ENCODE data around the gene CERCAM.

CERCAM gene

GRCh38 chr9:128459011-128459410, 38.4 kb downstream of the CERCAM start:
- no peaks in the 10 kb centered on the region for H3K27me3 ChIP-seq (ENCODE audit: insufficient read depth, low read length, poor library complexity)
- H4K5ac ChIP-seq (ENCODE audit: low read length), result no peak overlapping the region
- DNase-seq, result no peak
- no peak overlapping the region for H4K8ac ChIP-seq (ENCODE audit: low read depth, low read length)
- H3K9ac ChIP-seq (ENCODE audit: low read length), result no peak overlapping the region
- no peak overlapping the region for H3K18ac ChIP-seq (ENCODE audit: low read length)
- no peak overlapping the region for H2BK15ac ChIP-seq (replicated peaks; ENCODE audit: low read depth)
- WGBS (ENCODE audit: extremely low coverage, insufficient coverage, low lambda C conversion rate), result no CpG with 5 or more reads among the region's 3 CpGs
- no peak overlapping the region for H3K4ac ChIP-seq (ENCODE audit: low read depth, low read length)
- H3K36me3 ChIP-seq (ENCODE audit: control insufficient read depth, insufficient read depth, low read length), result peaks cover 8% of the 10 kb centered on the region
- H3K4me3 ChIP-seq (ENCODE audit: low read length), result no peak overlapping the region
- no peak overlapping the region for H2BK120ac ChIP-seq (ENCODE audit: low read depth, low read length)
- no peak overlapping the region for H2AK5ac ChIP-seq (ENCODE audit: low read length)
- H3K79me2 ChIP-seq (ENCODE audit: control insufficient read depth, insufficient read depth, low read length), result no peaks in the 10 kb centered on the region
- H2BK5ac ChIP-seq (ENCODE audit: low read length), result no peak overlapping the region
- H3K27ac ChIP-seq (ENCODE audit: low read depth, low read length), result no peak overlapping the region
- peaks cover 5% of the 10 kb centered on the region for H3K79me1 ChIP-seq (ENCODE audit: low read length)
- peaks cover 5% of the 10 kb centered on the region for H3K4me1 ChIP-seq (ENCODE audit: control insufficient read depth, low read depth, low read length)
- H3K23ac ChIP-seq (ENCODE audit: low read length), result no peak overlapping the region
- H3K56ac ChIP-seq (ENCODE audit: low read length), result no peak overlapping the region
- no peak overlapping the region for H3K4me2 ChIP-seq (ENCODE audit: low read length)

GRCh38 chr9:128469070-128469469, 48.4 kb downstream of the CERCAM start:
- Histone ChIP-seq H3K27me3 (ENCODE audit: insufficient read depth, low read length, poor library complexity) (no peaks in the 10 kb centered on the region), H3K79me1 (ENCODE audit: low read length) (no peaks in the 10 kb centered on the region), H4K8ac (ENCODE audit: low read depth, low read length) (no peak overlapping the region), H4K5ac (ENCODE audit: low read length) (no peak overlapping the region), H2AK5ac (ENCODE audit: low read length) (no peak overlapping the region), H2BK15ac (replicated peaks; ENCODE audit: low read depth) (no peak overlapping the region), H3K4ac (ENCODE audit: low read depth, low read length) (no peak overlapping the region), H3K18ac (ENCODE audit: low read length) (no peak overlapping the region), H3K36me3 (ENCODE audit: control insufficient read depth, insufficient read depth, low read length) (no peaks in the 10 kb centered on the region), H2BK5ac (ENCODE audit: low read length) (no peak overlapping the region), H3K79me2 (ENCODE audit: control insufficient read depth, insufficient read depth, low read length) (no peaks in the 10 kb centered on the region), H3K23ac (ENCODE audit: low read length) (no peak overlapping the region), H3K9ac (ENCODE audit: low read length) (no peak overlapping the region), H3K56ac (ENCODE audit: low read length) (no peak overlapping the region), H3K27ac (ENCODE audit: low read depth, low read length) (no peak overlapping the region), H3K4me2 (ENCODE audit: low read length) (no peak overlapping the region), H2BK120ac (ENCODE audit: low read depth, low read length) (no peak overlapping the region), H3K4me3 (ENCODE audit: low read length) (no peak overlapping the region), H3K4me1 (ENCODE audit: control insufficient read depth, low read depth, low read length) (no peaks in the 10 kb centered on the region)
- no CpG with 5 or more reads among the region's 7 CpGs for WGBS (ENCODE audit: extremely low coverage, insufficient coverage, low lambda C conversion rate)
- no peak for DNase-seq

- no peak for DNase-seq
Measured at GRCh38 chr9:128470560-128470959, 49.9 kb downstream of the CERCAM start.

GRCh38 chr9:128473104-128473503, 52.4 kb downstream of the CERCAM start:
- Histone ChIP-seq H2BK15ac (replicated peaks; ENCODE audit: low read depth) (no peak overlapping the region), H3K4me2 (ENCODE audit: low read length) (no peak overlapping the region), H3K79me1 (ENCODE audit: low read length) (no peaks in the 10 kb centered on the region), H2BK120ac (ENCODE audit: low read depth, low read length) (no peak overlapping the region), H3K79me2 (ENCODE audit: control insufficient read depth, insufficient read depth, low read length) (no peaks in the 10 kb centered on the region), H3K18ac (ENCODE audit: low read length) (no peak overlapping the region), H2AK5ac (ENCODE audit: low read length) (no peak overlapping the region), H4K5ac (ENCODE audit: low read length) (no peak overlapping the region), H3K9ac (ENCODE audit: low read length) (no peak overlapping the region), H3K27ac (ENCODE audit: low read depth, low read length) (no peak overlapping the region), H4K8ac (ENCODE audit: low read depth, low read length) (no peak overlapping the region), H3K4me3 (ENCODE audit: low read length) (no peak overlapping the region), H3K27me3 (ENCODE audit: insufficient read depth, low read length, poor library complexity) (no peaks in the 10 kb centered on the region), H3K56ac (ENCODE audit: low read length) (no peak overlapping the region), H2BK5ac (ENCODE audit: low read length) (no peak overlapping the region), H3K36me3 (ENCODE audit: control insufficient read depth, insufficient read depth, low read length) (no peaks in the 10 kb centered on the region), H3K4ac (ENCODE audit: low read depth, low read length) (no peak overlapping the region), H3K4me1 (ENCODE audit: control insufficient read depth, low read depth, low read length) (no peaks in the 10 kb centered on the region), H3K23ac (ENCODE audit: low read length) (no peak overlapping the region)
- no CpG with 5 or more reads among the region's 5 CpGs for WGBS (ENCODE audit: extremely low coverage, insufficient coverage, low lambda C conversion rate)
- no peak for DNase-seq

More at GRCh38 chr9:128470560-128470959, 49.9 kb downstream of the CERCAM start:
- Histone ChIP-seq H3K79me1 (ENCODE audit: low read length) (no peaks in the 10 kb centered on the region), H3K4me1 (ENCODE audit: control insufficient read depth, low read depth, low read length) (no peaks in the 10 kb centered on the region), H3K27ac (ENCODE audit: low read depth, low read length) (no peak overlapping the region), H2BK120ac (ENCODE audit: low read depth, low read length) (no peak overlapping the region), H3K79me2 (ENCODE audit: control insufficient read depth, insufficient read depth, low read length) (no peaks in the 10 kb centered on the region), H3K23ac (ENCODE audit: low read length) (no peak overlapping the region), H3K9ac (ENCODE audit: low read length) (no peak overlapping the region), H4K8ac (ENCODE audit: low read depth, low read length) (no peak overlapping the region), H3K56ac (ENCODE audit: low read length) (no peak overlapping the region), H3K4me2 (ENCODE audit: low read length) (no peak overlapping the region), H3K27me3 (ENCODE audit: insufficient read depth, low read length, poor library complexity) (no peaks in the 10 kb centered on the region), H3K4ac (ENCODE audit: low read depth, low read length) (no peak overlapping the region), H2AK5ac (ENCODE audit: low read length) (no peak overlapping the region), H4K5ac (ENCODE audit: low read length) (no peak overlapping the region), H2BK5ac (ENCODE audit: low read length) (no peak overlapping the region), H3K4me3 (ENCODE audit: low read length) (no peak overlapping the region), H3K36me3 (ENCODE audit: control insufficient read depth, insufficient read depth, low read length) (no peaks in the 10 kb centered on the region), H3K18ac (ENCODE audit: low read length) (no peak overlapping the region), H2BK15ac (replicated peaks; ENCODE audit: low read depth) (no peak overlapping the region)
- WGBS (ENCODE audit: extremely low coverage, insufficient coverage, low lambda C conversion rate), result no CpG with 5 or more reads among the region's 5 CpGs

GRCh38 chr9:128475867-128476266, 55.2 kb downstream of the CERCAM start:
- Histone ChIP-seq H2BK15ac (replicated peaks; ENCODE audit: low read depth) (no peak overlapping the region), H3K4me2 (ENCODE audit: low read length) (no peak overlapping the region), H3K18ac (ENCODE audit: low read length) (no peak overlapping the region), H3K79me1 (ENCODE audit: low read length) (no peaks in the 10 kb centered on the region), H2AK5ac (ENCODE audit: low read length) (no peak overlapping the region), H2BK5ac (ENCODE audit: low read length) (no peak overlapping the region), H3K56ac (ENCODE audit: low read length) (no peak overlapping the region), H3K79me2 (ENCODE audit: control insufficient read depth, insufficient read depth, low read length) (no peaks in the 10 kb centered on the region), H3K36me3 (ENCODE audit: control insufficient read depth, insufficient read depth, low read length) (peaks cover 4% of the 10 kb centered on the region), H3K4ac (ENCODE audit: low read depth, low read length) (no peak overlapping the region), H3K27me3 (ENCODE audit: insufficient read depth, low read length, poor library complexity) (no peaks in the 10 kb centered on the region), H2BK120ac (ENCODE audit: low read depth, low read length) (no peak overlapping the region), H3K4me1 (ENCODE audit: control insufficient read depth, low read depth, low read length) (no peaks in the 10 kb centered on the region), H4K8ac (ENCODE audit: low read depth, low read length) (no peak overlapping the region), H4K5ac (ENCODE audit: low read length) (no peak overlapping the region), H3K9ac (ENCODE audit: low read length) (no peak overlapping the region), H3K4me3 (ENCODE audit: low read length) (no peak overlapping the region), H3K27ac (ENCODE audit: low read depth, low read length) (no peak overlapping the region), H3K23ac (ENCODE audit: low read length) (no peak overlapping the region)
- no peak for DNase-seq
- no CpG with 5 or more reads among the region's 7 CpGs for WGBS (ENCODE audit: extremely low coverage, insufficient coverage, low lambda C conversion rate)

- H4K8ac ChIP-seq (ENCODE audit: low read depth, low read length), result no peak overlapping the region
- H3K27ac ChIP-seq (ENCODE audit: low read depth, low read length), result no peak overlapping the region
- H3K9ac ChIP-seq (ENCODE audit: low read length), result no peak overlapping the region
- no peak overlapping the region for H3K4me3 ChIP-seq (ENCODE audit: low read length)
- no peaks in the 10 kb centered on the region for H3K27me3 ChIP-seq (ENCODE audit: insufficient read depth, low read length, poor library complexity)
- DNase-seq, result peak; percentile 42
- H3K36me3 ChIP-seq (ENCODE audit: control insufficient read depth, insufficient read depth, low read length), result peaks cover 12% of the 10 kb centered on the region
- WGBS (ENCODE audit: extremely low coverage, insufficient coverage, low lambda C conversion rate), result no CpG with 5 or more reads among the region's 1 CpG
- H3K56ac ChIP-seq (ENCODE audit: low read length), result no peak overlapping the region
- H3K4ac ChIP-seq (ENCODE audit: low read depth, low read length), result no peak overlapping the region
- no peak overlapping the region for H2BK120ac ChIP-seq (ENCODE audit: low read depth, low read length)
- H3K79me1 ChIP-seq (ENCODE audit: low read length), result no peaks in the 10 kb centered on the region
- H3K79me2 ChIP-seq (ENCODE audit: control insufficient read depth, insufficient read depth, low read length), result no peaks in the 10 kb centered on the region
- no peaks in the 10 kb centered on the region for H3K4me1 ChIP-seq (ENCODE audit: control insufficient read depth, low read depth, low read length)
- H3K23ac ChIP-seq (ENCODE audit: low read length), result no peak overlapping the region
- no peak overlapping the region for H2BK15ac ChIP-seq (replicated peaks; ENCODE audit: low read depth)
- no peak overlapping the region for H3K4me2 ChIP-seq (ENCODE audit: low read length)
- no peak overlapping the region for H2AK5ac ChIP-seq (ENCODE audit: low read length)
- no peak overlapping the region for H4K5ac ChIP-seq (ENCODE audit: low read length)
- H3K18ac ChIP-seq (ENCODE audit: low read length), result no peak overlapping the region
- H2BK5ac ChIP-seq (ENCODE audit: low read length), result no peak overlapping the region
Measured at GRCh38 chr9:128479262-128479661, 58.6 kb downstream of the CERCAM start.
